PC-9 (cell line): Measurements from ENCODE around the gene GGNBP2.

Experiments
- CTCF ChIP-seq: fragments of 200-600 bp; sonication (generic); conservative IDR thresholded peaks from 2 replicates; pipeline ENCODE4 v1.6.1; 2017; ENCODE audit warnings: mixed run types, antibody characterized with exemption, mild to moderate bottlenecking, moderate library complexity
- EZH2 ChIP-seq: fragments of 200-600 bp; sonication (generic); IDR thresholded peaks from 2 replicates; pipeline ENCODE4 v1.8.0; 2017; ENCODE audit warnings: antibody characterized with exemption, low read depth

- TF ChIP-seq CTCF (no peak), EZH2 (no peak)
Measured at GRCh38 chr17:36535669-36536081, 9.0 kb upstream of the GGNBP2 start.
